ENCODE data around the gene NPBWR2.

DNA sequence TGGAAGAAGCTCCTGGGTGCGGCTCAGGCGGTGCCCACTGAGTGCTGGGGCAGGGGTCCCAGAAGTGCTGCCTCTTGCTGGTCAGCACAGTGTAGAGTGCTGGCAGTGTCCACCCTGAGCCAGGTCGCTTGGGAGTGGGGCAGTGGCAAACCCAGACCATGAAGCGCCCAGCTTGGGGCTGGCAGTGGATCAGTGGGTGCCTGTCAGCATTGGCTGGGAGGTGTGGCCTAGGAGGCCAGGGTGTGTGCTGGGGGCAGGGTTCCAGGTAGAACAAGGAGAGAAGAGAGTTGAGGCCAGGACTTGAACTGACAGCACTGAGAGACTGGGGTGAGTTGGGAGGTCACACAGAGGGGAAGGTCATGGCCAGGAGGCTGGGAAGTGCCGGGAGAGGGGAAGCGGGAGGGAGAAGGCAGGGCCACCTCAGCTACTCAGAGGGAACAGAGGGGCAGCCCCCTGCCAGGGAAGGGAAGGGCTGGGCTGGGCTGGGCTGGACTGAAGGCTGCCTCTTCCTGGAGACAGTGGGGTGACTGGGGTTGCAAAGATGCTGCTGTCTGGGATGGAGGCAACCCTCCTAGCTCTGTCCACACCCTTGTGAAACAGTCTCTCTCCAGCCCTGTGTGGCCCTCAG lies 40.2 kb downstream of the NPBWR2 start:
- TF ChIP-seq, protein P1, sequence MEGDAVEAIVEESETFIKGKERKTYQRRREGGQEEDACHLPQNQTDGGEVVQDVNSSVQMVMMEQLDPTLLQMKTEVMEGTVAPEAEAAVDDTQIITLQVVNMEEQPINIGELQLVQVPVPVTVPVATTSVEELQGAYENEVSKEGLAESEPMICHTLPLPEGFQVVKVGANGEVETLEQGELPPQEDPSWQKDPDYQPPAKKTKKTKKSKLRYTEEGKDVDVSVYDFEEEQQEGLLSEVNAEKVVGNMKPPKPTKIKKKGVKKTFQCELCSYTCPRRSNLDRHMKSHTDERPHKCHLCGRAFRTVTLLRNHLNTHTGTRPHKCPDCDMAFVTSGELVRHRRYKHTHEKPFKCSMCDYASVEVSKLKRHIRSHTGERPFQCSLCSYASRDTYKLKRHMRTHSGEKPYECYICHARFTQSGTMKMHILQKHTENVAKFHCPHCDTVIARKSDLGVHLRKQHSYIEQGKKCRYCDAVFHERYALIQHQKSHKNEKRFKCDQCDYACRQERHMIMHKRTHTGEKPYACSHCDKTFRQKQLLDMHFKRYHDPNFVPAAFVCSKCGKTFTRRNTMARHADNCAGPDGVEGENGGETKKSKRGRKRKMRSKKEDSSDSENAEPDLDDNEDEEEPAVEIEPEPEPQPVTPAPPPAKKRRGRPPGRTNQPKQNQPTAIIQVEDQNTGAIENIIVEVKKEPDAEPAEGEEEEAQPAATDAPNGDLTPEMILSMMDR (IDR thresholded peaks at IDR 0.05; ENCODE audit: poor library complexity, severe bottlenecking) = no peak
- TF ChIP-seq RAD21 (conservative IDR thresholded peaks at IDR 0.05) = no peak
- no peak for TF ChIP-seq MXI1 (conservative IDR thresholded peaks at IDR 0.05; ENCODE audit: poor library complexity, severe bottlenecking)
- TF ChIP-seq, protein P2, sequence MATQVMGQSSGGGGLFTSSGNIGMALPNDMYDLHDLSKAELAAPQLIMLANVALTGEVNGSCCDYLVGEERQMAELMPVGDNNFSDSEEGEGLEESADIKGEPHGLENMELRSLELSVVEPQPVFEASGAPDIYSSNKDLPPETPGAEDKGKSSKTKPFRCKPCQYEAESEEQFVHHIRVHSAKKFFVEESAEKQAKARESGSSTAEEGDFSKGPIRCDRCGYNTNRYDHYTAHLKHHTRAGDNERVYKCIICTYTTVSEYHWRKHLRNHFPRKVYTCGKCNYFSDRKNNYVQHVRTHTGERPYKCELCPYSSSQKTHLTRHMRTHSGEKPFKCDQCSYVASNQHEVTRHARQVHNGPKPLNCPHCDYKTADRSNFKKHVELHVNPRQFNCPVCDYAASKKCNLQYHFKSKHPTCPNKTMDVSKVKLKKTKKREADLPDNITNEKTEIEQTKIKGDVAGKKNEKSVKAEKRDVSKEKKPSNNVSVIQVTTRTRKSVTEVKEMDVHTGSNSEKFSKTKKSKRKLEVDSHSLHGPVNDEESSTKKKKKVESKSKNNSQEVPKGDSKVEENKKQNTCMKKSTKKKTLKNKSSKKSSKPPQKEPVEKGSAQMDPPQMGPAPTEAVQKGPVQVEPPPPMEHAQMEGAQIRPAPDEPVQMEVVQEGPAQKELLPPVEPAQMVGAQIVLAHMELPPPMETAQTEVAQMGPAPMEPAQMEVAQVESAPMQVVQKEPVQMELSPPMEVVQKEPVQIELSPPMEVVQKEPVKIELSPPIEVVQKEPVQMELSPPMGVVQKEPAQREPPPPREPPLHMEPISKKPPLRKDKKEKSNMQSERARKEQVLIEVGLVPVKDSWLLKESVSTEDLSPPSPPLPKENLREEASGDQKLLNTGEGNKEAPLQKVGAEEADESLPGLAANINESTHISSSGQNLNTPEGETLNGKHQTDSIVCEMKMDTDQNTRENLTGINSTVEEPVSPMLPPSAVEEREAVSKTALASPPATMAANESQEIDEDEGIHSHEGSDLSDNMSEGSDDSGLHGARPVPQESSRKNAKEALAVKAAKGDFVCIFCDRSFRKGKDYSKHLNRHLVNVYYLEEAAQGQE (IDR thresholded peaks at IDR 0.05; ENCODE audit: borderline replicate concordance) = no peak
- TF ChIP-seq POLR2AphosphoS5 (IDR thresholded peaks at IDR 0.05) = no peak

Data from neural cell (in vitro differentiated cells).